Breast epithelium (tissue), 3 donors: ENCODE measurements around the gene COL5A3.

Experiments
- CTCF ChIP-seq, 3 donors: fragments of 450-650 bp; IDR thresholded peaks; one replicate each; pipeline ENCODE4 v1.5.1; 2016 to 2017; ENCODE audit warnings: antibody characterized with exemption in 3 of 3, mild to moderate bottlenecking in 3 of 3, moderate library complexity in 3 of 3
- POLR2A ChIP-seq: fragments of 450-650 bp; IDR thresholded peaks from one replicate; pipeline ENCODE4 v1.6.1; 2016; ENCODE audit warnings: antibody characterized with exemption, mild to moderate bottlenecking, moderate library complexity

GRCh38 chr19:9911524-9912185 lies 98.6 kb downstream of the COL5A3 start:
- TF ChIP-seq POLR2A, result no peak
- no peak for TF ChIP-seq CTCF (IDR thresholded peaks at IDR 0.05)
